K562 (cell line): ENCODE data around the gene IFT25. TPM values are rescaled to one million over a fixed set of nuclear protein-coding genes. Genes with fewer than 3 reads are reported as not detected.
A peak's percentile ranks its signal among the peaks of the same experiment; 100 is the strongest.

Experiments
- BMI1 ChIP-seq: fragments of 150-350 bp; IDR thresholded peaks from 2 replicates; pipeline ENCODE4 v1.6.1; 2014; ENCODE audit warnings: low read length
- ELF1 ChIP-seq: fragments of 200-800 bp; sonication (Bioruptor generic); IDR thresholded peaks from 2 replicates; pipeline ENCODE4 v1.6.1; 2016; ENCODE audit warnings: missing genetic modification characterization, missing compliant biosample characterization
- ETV5 ChIP-seq: sonication (generic); formaldehyde crosslinking; IDR thresholded peaks from 2 replicates; pipeline ENCODE4 v1.4.0; 2020; ENCODE audit warnings: low read depth, mild to moderate bottlenecking, missing genetic modification reagents
- FOXA3 ChIP-seq, 2 experiments: fragments of 450-650 bp in 1 of 2; sonication (generic) in 1 of 2; formaldehyde crosslinking; IDR thresholded peaks in 1 of 2; conservative IDR thresholded peaks in 1 of 2; 2 replicates each; pipeline versions ENCODE4 v1.4.0 to v1.8.0; 2020 to 2022; ENCODE audit warnings: mild to moderate bottlenecking in 2 of 2, missing genetic modification reagents in 1 of 2
- JUND ChIP-seq, 2 experiments: IDR thresholded peaks; 2 replicates in 1 of 2; 3 replicates in 1 of 2; pipeline ENCODE4 v1.6.1; 2011; ENCODE audit warnings: borderline replicate concordance in 2 of 2, low read depth in 2 of 2, low read length in 2 of 2, improper control_type of control experiment in 1 of 2, missing biosample characterization in 1 of 2, missing genetic modification characterization in 1 of 2, missing genetic modification reagents in 1 of 2
- MIER1 ChIP-seq: fragments of 450-650 bp; IDR thresholded peaks from 2 replicates; pipeline ENCODE4 v1.6.1; 2016; ENCODE audit warnings: antibody characterized with exemption, mild to moderate bottlenecking, low read depth
- MTA3 ChIP-seq: fragments of 450-650 bp; formaldehyde crosslinking; IDR thresholded peaks from 2 replicates; pipeline ENCODE4 v1.6.1; 2017; ENCODE audit warnings: mild to moderate bottlenecking, borderline replicate concordance
- POLR2AphosphoS5 ChIP-seq: IDR thresholded peaks from 2 replicates; pipeline ENCODE4 v1.6.1; 2011; ENCODE audit warnings: mild to moderate bottlenecking, low read depth, low read length, moderate library complexity; ENCODE audit not compliant: control insufficient read depth, insufficient read depth
- POLR3G ChIP-seq: IDR thresholded peaks from 2 replicates; pipeline ENCODE4 v1.6.1; 2011; ENCODE audit not compliant: insufficient read length, insufficient replicate concordance; ENCODE audit errors: extremely low read depth
- RBM39 ChIP-seq: fragments of 200-400 bp; formaldehyde crosslinking; optimal IDR thresholded peaks from 2 replicates; pipeline ENCODE3; 2018; ENCODE audit warnings: low read depth, low read length
- SMAD4 ChIP-seq: fragments of 250-450 bp; sonication (Bioruptor Pico); conservative IDR thresholded peaks from 2 replicates; pipeline ENCODE4 v1.8.0; 2021; ENCODE audit warnings: inconsistent platforms, mild to moderate bottlenecking, moderate library complexity
- SUPT5H ChIP-seq: fragments of 450-650 bp; IDR thresholded peaks from 2 replicates; pipeline ENCODE4 v1.6.1; 2016
- TCF3 ChIP-seq: sonication (generic); formaldehyde crosslinking; IDR thresholded peaks from 2 replicates; pipeline ENCODE4 v1.4.0; 2020; ENCODE audit warnings: mild to moderate bottlenecking, missing genetic modification reagents
- TEAD2 ChIP-seq: fragments of 450-650 bp; IDR thresholded peaks from 2 replicates; pipeline ENCODE4 v1.6.1; 2016; ENCODE audit warnings: missing genetic modification characterization, control low read depth, missing compliant biosample characterization
- THRAP3 ChIP-seq: fragments of 450-650 bp; IDR thresholded peaks from 2 replicates; pipeline ENCODE4 v1.6.1; 2016; ENCODE audit warnings: mild to moderate bottlenecking, inconsistent platforms, borderline replicate concordance
- ZC3H4 ChIP-seq: sonication (generic); formaldehyde crosslinking; IDR thresholded peaks from 2 replicates; pipeline ENCODE4 v1.9.0; 2021; ENCODE audit warnings: missing genetic modification reagents, borderline replicate concordance
- ZKSCAN3 ChIP-seq: fragments of 250-450 bp; sonication (Bioruptor Pico); IDR thresholded peaks from 2 replicates; pipeline ENCODE4 v1.4.0; 2020
- ZNF324 ChIP-seq: fragments of 250-450 bp; sonication (Bioruptor Pico); IDR thresholded peaks from 2 replicates; pipeline ENCODE4 v1.4.0; 2020; ENCODE audit warnings: mild to moderate bottlenecking
- polyA plus RNA-seq, 8 experiments: library from polyadenylated mRNA; depleted of rRNA in 4 of 8; stranded (reverse) in 5 of 8; unstranded in 3 of 8; fragments of >200 nt; fragmentation: Nextera tagmentation in 2 of 8; fragmentation: Illumina TruSeq in 1 of 8; extraction: Ambion mirVana in 2 of 8; extraction: Trizol in 1 of 8; gene quantifications; 2 replicates each; pipeline versions ENCODE4 v1.2.1 to v1.2.3, GENCODE V29; 2011 to 2014; ENCODE audit warnings: inconsistent platforms in 1 of 8, missing spikeins in 1 of 8
- total RNA-seq, 7 experiments: library from RNA; depleted of rRNA in 6 of 7; stranded (reverse); fragments of >200 nt in 6 of 7; fragmentation: Illumina TruSeq in 2 of 7; extraction: Trizol in 2 of 7; gene quantifications; 2 replicates each; pipeline versions ENCODE4 v1.2.1 to v1.2.3, GENCODE V29; 2011 to 2021; ENCODE audit warnings: low replicate concordance in 1 of 7
- TF ChIP-seq, protein P1 (sequence below): sonication (generic); formaldehyde crosslinking; IDR thresholded peaks from 2 replicates; pipeline ENCODE4 v1.8.1; 2023; ENCODE audit warnings: mild to moderate bottlenecking, missing genetic modification reagents
- TF ChIP-seq, protein P2 (sequence below): IDR thresholded peaks from 3 replicates; pipeline ENCODE4 v1.6.1; 2011; ENCODE audit warnings: borderline replicate concordance, mild to moderate bottlenecking, moderate library complexity; ENCODE audit not compliant: insufficient read length; ENCODE audit errors: extremely low read depth

The IFT25 gene
- total and polyA plus RNA-seq, 9 of the 15 experiments (the other 6 are each of a cell fraction or from before 2014, with no cell fraction given), result 93.6 to 209 (median 167) TPM

DNA sequence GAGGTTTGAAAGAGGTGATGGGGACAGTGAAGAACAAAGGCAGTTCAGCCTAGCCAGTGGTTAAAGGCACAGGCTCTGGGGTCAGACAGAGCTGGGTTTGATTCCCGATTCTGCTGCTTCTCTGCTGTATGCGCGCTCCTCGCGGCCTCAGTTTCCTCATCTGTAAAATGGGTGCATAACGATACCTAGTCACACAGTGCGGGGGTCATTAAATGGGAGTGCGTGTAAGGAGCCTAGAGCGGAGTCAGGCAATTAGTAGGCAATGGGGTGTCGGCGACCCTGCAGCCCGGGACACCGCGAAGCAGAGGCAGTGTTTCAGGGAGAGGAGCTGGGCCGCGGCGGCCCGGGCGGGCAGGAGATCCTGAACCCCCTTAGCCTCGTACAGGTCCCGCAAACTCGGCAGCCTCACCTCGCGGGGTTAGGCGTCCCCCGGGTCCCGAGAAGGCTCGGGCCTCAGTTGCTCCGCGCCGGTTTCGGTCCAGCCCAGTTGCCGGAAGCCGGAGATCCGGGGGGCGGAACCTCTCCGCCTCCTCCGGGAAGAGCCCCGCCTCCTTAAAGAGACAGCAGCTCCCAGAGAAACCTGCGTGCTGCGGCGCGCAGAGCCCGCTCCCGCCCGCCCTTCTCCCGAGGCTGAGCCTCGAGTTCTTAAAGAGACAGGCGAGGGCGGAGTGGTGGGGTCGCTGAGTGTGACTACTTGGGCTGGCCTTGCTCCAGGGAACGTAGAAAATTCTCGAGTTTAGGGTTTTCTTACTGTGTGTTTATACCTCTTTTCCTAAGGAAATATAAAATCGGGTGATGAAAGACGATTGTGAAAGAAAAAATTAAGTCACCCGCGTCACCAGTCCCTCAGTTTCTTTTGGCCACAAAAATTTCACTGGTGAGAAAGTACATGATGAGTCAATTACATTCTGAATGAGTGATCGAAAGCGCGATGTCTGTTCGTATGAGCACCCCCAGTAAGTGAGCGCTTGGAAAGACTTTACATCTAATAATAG, 55.9 kb downstream of the IFT25 start, which contains the start of gene YIPF1 (continued):
- TF ChIP-seq, protein P1, sequence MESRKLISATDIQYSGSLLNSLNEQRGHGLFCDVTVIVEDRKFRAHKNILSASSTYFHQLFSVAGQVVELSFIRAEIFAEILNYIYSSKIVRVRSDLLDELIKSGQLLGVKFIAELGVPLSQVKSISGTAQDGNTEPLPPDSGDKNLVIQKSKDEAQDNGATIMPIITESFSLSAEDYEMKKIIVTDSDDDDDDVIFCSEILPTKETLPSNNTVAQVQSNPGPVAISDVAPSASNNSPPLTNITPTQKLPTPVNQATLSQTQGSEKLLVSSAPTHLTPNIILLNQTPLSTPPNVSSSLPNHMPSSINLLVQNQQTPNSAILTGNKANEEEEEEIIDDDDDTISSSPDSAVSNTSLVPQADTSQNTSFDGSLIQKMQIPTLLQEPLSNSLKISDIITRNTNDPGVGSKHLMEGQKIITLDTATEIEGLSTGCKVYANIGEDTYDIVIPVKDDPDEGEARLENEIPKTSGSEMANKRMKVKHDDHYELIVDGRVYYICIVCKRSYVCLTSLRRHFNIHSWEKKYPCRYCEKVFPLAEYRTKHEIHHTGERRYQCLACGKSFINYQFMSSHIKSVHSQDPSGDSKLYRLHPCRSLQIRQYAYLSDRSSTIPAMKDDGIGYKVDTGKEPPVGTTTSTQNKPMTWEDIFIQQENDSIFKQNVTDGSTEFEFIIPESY, result peak; percentile 13; the same call in 1 of the 2 replicates
- TF ChIP-seq JUND (IDR thresholded peaks at IDR 0.05; ENCODE audit: borderline replicate concordance, low read depth, low read length), result peak; percentile 17; the same call in 1 of the 2 replicates
- no peak; the same call in 1 of the 3 replicates for TF ChIP-seq JUND (tag; IDR thresholded peaks at IDR 0.05; ENCODE audit: borderline replicate concordance, low read depth, low read length)
- no peak for TF ChIP-seq FOXA3 (CRISPR knock-in tag; conservative IDR thresholded peaks at IDR 0.05 in 1 of 2, IDR thresholded peaks at IDR 0.05 in 1 of 2)
- no peak for TF ChIP-seq TEAD2 (tag)
- TF ChIP-seq SMAD4, result peak; percentile 48
- no peak for TF ChIP-seq ZNF324 (CRISPR knock-in tag)
- TF ChIP-seq RBM39, result peak; percentile 86
- peak; percentile 90 for TF ChIP-seq ELF1 (tag)
- peak; percentile 78 for TF ChIP-seq SUPT5H
- TF ChIP-seq POLR2AphosphoS5, result peak; percentile 48; the same call in 1 of the 2 replicates
- peak; percentile 78; the same call in 1 of the 2 replicates for TF ChIP-seq MIER1
- no peak for TF ChIP-seq BMI1
- peak; percentile 78; the same call in 1 of the 2 replicates for TF ChIP-seq THRAP3
- TF ChIP-seq, protein P2, sequence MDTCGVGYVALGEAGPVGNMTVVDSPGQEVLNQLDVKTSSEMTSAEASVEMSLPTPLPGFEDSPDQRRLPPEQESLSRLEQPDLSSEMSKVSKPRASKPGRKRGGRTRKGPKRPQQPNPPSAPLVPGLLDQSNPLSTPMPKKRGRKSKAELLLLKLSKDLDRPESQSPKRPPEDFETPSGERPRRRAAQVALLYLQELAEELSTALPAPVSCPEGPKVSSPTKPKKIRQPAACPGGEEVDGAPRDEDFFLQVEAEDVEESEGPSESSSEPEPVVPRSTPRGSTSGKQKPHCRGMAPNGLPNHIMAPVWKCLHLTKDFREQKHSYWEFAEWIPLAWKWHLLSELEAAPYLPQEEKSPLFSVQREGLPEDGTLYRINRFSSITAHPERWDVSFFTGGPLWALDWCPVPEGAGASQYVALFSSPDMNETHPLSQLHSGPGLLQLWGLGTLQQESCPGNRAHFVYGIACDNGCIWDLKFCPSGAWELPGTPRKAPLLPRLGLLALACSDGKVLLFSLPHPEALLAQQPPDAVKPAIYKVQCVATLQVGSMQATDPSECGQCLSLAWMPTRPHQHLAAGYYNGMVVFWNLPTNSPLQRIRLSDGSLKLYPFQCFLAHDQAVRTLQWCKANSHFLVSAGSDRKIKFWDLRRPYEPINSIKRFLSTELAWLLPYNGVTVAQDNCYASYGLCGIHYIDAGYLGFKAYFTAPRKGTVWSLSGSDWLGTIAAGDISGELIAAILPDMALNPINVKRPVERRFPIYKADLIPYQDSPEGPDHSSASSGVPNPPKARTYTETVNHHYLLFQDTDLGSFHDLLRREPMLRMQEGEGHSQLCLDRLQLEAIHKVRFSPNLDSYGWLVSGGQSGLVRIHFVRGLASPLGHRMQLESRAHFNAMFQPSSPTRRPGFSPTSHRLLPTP, result no peak
- no peak for TF ChIP-seq TCF3 (CRISPR knock-in tag)
- peak; percentile 79 for TF ChIP-seq ETV5 (CRISPR knock-in tag)
- peak; percentile 56; the same call in 1 of the 2 replicates for TF ChIP-seq MTA3
- TF ChIP-seq ZKSCAN3, result no peak
- TF ChIP-seq POLR3G, result no peak
- 0 out of 2 replicates have a peak, but pooled peaks have one; percentile 53 for TF ChIP-seq ZC3H4
